ENCODE data around the gene EIF2S3B. TPM values are rescaled to one million over a fixed set of nuclear protein-coding genes. Genes with fewer than 3 reads are reported as not detected.

EIF2S3B gene
- total RNA-seq, 1 donor from 2014 or later = 4.1 TPM

- Mint-ChIP-seq H3K27me3 (ENCODE audit: unreplicated experiment) (no peaks in the 10 kb centered on the region), H3K4me1 (ENCODE audit: low read depth, unreplicated experiment) (no peaks in the 10 kb centered on the region), H3K4me3 (ENCODE audit: unreplicated experiment) (no peak overlapping the region), H3K9me3 (ENCODE audit: unreplicated experiment) (no peaks in the 10 kb centered on the region), H3K36me3 (ENCODE audit: unreplicated experiment) (no peaks in the 10 kb centered on the region), H3K27ac (ENCODE audit: unreplicated experiment) (no peak overlapping the region)
- DNase-seq = no peak
- TF ChIP-seq, protein P1, sequence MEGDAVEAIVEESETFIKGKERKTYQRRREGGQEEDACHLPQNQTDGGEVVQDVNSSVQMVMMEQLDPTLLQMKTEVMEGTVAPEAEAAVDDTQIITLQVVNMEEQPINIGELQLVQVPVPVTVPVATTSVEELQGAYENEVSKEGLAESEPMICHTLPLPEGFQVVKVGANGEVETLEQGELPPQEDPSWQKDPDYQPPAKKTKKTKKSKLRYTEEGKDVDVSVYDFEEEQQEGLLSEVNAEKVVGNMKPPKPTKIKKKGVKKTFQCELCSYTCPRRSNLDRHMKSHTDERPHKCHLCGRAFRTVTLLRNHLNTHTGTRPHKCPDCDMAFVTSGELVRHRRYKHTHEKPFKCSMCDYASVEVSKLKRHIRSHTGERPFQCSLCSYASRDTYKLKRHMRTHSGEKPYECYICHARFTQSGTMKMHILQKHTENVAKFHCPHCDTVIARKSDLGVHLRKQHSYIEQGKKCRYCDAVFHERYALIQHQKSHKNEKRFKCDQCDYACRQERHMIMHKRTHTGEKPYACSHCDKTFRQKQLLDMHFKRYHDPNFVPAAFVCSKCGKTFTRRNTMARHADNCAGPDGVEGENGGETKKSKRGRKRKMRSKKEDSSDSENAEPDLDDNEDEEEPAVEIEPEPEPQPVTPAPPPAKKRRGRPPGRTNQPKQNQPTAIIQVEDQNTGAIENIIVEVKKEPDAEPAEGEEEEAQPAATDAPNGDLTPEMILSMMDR (IDR thresholded peaks at IDR 0.05; ENCODE audit: partially characterized antibody, unreplicated experiment) = no peak
Measured at GRCh38 chr12:10554228-10554755, 48.6 kb downstream of the EIF2S3B start.

GRCh38 chr12:10554756-10555481 is 49.2 kb downstream of the EIF2S3B start:
- no peak overlapping the region for H3K27ac Mint-ChIP-seq (ENCODE audit: unreplicated experiment)
- TF ChIP-seq, protein P1 (IDR thresholded peaks at IDR 0.05; ENCODE audit: partially characterized antibody, unreplicated experiment) = no peak

GRCh38 chr12:10557329-10557728 is 51.6 kb downstream of the EIF2S3B start:
- H3K4me1 Mint-ChIP-seq (ENCODE audit: low read depth, unreplicated experiment) = no peaks in the 10 kb centered on the region
- no peak overlapping the region for H3K27ac Mint-ChIP-seq (ENCODE audit: unreplicated experiment)
- no peak for DNase-seq
- TF ChIP-seq, protein P1 (IDR thresholded peaks at IDR 0.05; ENCODE audit: partially characterized antibody, unreplicated experiment) = no peak
- no peak overlapping the region for H3K4me3 Mint-ChIP-seq (ENCODE audit: unreplicated experiment)
- no peaks in the 10 kb centered on the region for H3K27me3 Mint-ChIP-seq (ENCODE audit: unreplicated experiment)
- H3K36me3 Mint-ChIP-seq (ENCODE audit: unreplicated experiment) = no peaks in the 10 kb centered on the region
- no peaks in the 10 kb centered on the region for H3K9me3 Mint-ChIP-seq (ENCODE audit: unreplicated experiment)

More at GRCh38 chr12:10554756-10555481, 49.2 kb downstream of the EIF2S3B start:
- Mint-ChIP-seq H3K4me1 (ENCODE audit: low read depth, unreplicated experiment) (no peaks in the 10 kb centered on the region), H3K27me3 (ENCODE audit: unreplicated experiment) (no peaks in the 10 kb centered on the region), H3K4me3 (ENCODE audit: unreplicated experiment) (no peak overlapping the region), H3K36me3 (ENCODE audit: unreplicated experiment) (no peaks in the 10 kb centered on the region), H3K9me3 (ENCODE audit: unreplicated experiment) (no peaks in the 10 kb centered on the region)
- no peak for DNase-seq

DNA sequence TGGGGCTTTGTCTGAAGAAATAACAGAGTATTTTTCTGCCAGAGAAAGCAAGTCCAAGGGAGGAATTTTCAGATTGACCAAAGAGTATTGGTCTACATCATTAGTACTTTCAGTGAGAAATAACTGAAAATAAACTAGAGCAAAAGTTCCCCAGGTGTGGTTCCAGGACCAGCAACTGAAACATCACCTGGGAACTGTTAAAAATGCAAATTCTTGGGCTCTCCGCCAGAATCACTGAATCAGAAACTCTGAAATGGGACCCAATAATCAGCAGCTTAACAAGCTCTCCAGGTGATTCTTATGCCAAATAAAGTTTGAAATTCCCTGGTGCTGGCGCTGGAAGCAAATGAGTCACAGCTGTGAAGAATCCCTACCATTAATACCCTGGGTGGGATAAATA is 52.1 kb downstream of the EIF2S3B start:
- Mint-ChIP-seq H3K27ac (ENCODE audit: unreplicated experiment) (no peak overlapping the region), H3K4me1 (ENCODE audit: low read depth, unreplicated experiment) (no peaks in the 10 kb centered on the region), H3K27me3 (ENCODE audit: unreplicated experiment) (no peaks in the 10 kb centered on the region), H3K4me3 (ENCODE audit: unreplicated experiment) (no peak overlapping the region), H3K9me3 (ENCODE audit: unreplicated experiment) (no peaks in the 10 kb centered on the region), H3K36me3 (ENCODE audit: unreplicated experiment) (no peaks in the 10 kb centered on the region)
- TF ChIP-seq, protein P1 (IDR thresholded peaks at IDR 0.05; ENCODE audit: partially characterized antibody, unreplicated experiment) = no peak
- no peak for DNase-seq

Other genes starting within 250 kb of the EIF2S3B start
- 0.25 TPM for gene KLRD1, start 198.0 kb upstream of the EIF2S3B start, total RNA-seq (ENCODE audit: unreplicated experiment)
- gene KLRK1, start 115.8 kb upstream of the EIF2S3B start, total RNA-seq (ENCODE audit: unreplicated experiment) = not detected
- not detected for gene KLRC4, start 96.1 kb upstream of the EIF2S3B start, total RNA-seq (ENCODE audit: unreplicated experiment)
- not detected for gene KLRC3, start 85.3 kb upstream of the EIF2S3B start, total RNA-seq (ENCODE audit: unreplicated experiment)
- gene KLRC2, start 69.9 kb upstream of the EIF2S3B start, total RNA-seq (ENCODE audit: unreplicated experiment) = not detected
- gene KLRC1, start 52.5 kb upstream of the EIF2S3B start, total RNA-seq (ENCODE audit: unreplicated experiment) = not detected
- 22.1 TPM for gene MAGOHB, start 107.7 kb downstream of the EIF2S3B start, total RNA-seq (ENCODE audit: unreplicated experiment)
- not detected for gene STYK1, start 168.2 kb downstream of the EIF2S3B start, total RNA-seq (ENCODE audit: unreplicated experiment)
- 39.0 TPM for gene YBX3, start 217.4 kb downstream of the EIF2S3B start, total RNA-seq (ENCODE audit: unreplicated experiment)